OCI-LY3 (cell line): ENCODE measurements around the gene CYP27B1.

Experiments used
- H2AFZ ChIP-seq: fragments of 200-600, 300-600 bp; shearing (Covaris generic); 2 replicates; pipeline ENCODE4 v1.6.0; 2014; ENCODE audit warnings: antibody characterized with exemption, low read depth, low read length
- H3K27ac ChIP-seq: fragments of 200-600, 300-600 bp; sonication (generic); 2 replicates; pipeline ENCODE4 v1.5.1; 2014; ENCODE audit warnings: mild to moderate bottlenecking, low read length, moderate library complexity, mixed read lengths
- H3K27me3 ChIP-seq: fragments of 200-600, 300-600 bp; sonication (generic); 2 replicates; pipeline ENCODE4 v1.6.1; 2014; ENCODE audit warnings: low read depth, low read length, mixed read lengths
- H3K36me3 ChIP-seq: fragments of 200-600, 300-600 bp; sonication (generic); replicated peaks from 2 replicates; pipeline ENCODE3; 2014; ENCODE audit warnings: low read depth, low read length, mixed read lengths
- H3K4me1 ChIP-seq: fragments of 300-600, 200-600 bp; sonication (generic); 2 replicates; pipeline ENCODE4 v1.6.1; 2014; ENCODE audit warnings: low read length, mixed read lengths
- H3K4me2 ChIP-seq: fragments of 200-600, 300-600 bp; sonication (generic); 2 replicates; pipeline ENCODE4 v1.6.1; 2014; ENCODE audit warnings: low read length, mixed read lengths
- H3K4me3 ChIP-seq: fragments of 300-600, 200-600 bp; sonication (generic); 2 replicates; pipeline ENCODE4 v1.5.1; 2014; ENCODE audit warnings: antibody characterized with exemption, mild to moderate bottlenecking, low read length, moderate library complexity
- H3K79me2 ChIP-seq: fragments of 300-600, 200-600 bp; shearing (Covaris generic); 2 replicates; pipeline ENCODE4 v1.6.1; 2014; ENCODE audit warnings: mild to moderate bottlenecking, low read length, mixed read lengths
- H3K9ac ChIP-seq: fragments of 300-600, 200-600 bp; shearing (Covaris generic); 2 replicates; pipeline ENCODE4 v1.6.0; 2014; ENCODE audit warnings: mild to moderate bottlenecking, low read length, moderate library complexity
- H3K9me3 ChIP-seq: fragments of 200-600, 300-600 bp; shearing (Covaris generic); 2 replicates; pipeline ENCODE4 v1.6.1; 2014; ENCODE audit warnings: low read length, mixed read lengths; ENCODE audit not compliant: insufficient read depth
- H4K20me1 ChIP-seq: fragments of 200-600, 300-600 bp; sonication (generic); 2 replicates; pipeline ENCODE4 v1.6.1; 2016; ENCODE audit warnings: low read length, mixed read lengths; ENCODE audit not compliant: insufficient read depth
- EZH2phosphoT487 ChIP-seq: fragments of 200-600 bp; shearing (Covaris generic); IDR thresholded peaks from 2 replicates; pipeline ENCODE4 v1.6.1; 2018; ENCODE audit warnings: antibody characterized with exemption, mixed run types, low read depth
- TF ChIP-seq, protein P1 (sequence below): fragments of 200-600, 300-600 bp; sonication (generic); IDR thresholded peaks from 2 replicates; pipeline ENCODE4 v1.5.1; 2014; ENCODE audit warnings: antibody characterized with exemption, low read length, low read depth

The CYP27B1 gene

DNA sequence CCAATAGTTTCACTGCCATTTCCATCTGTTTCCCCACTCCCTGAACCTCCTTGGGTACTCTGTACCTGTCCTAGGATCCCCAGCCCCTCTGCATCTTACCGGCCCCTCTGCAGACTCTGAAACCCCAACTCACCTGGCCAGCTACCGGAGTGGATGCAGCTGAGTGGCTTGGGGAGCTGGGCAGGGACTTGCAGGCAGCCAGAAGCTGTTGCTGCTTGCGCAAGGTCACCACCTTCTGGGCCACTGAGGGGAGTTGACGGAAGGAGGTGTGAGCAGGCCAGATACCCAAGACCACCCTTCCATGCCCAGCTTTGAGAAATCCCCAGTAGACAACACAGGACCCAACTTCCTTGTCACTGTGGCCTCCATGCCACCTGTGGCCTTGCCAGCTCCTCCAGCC, 34.6 kb downstream of the CYP27B1 start:
- H3K27ac ChIP-seq, result no peak overlapping the region
- no peaks in the 10 kb centered on the region for H3K79me2 ChIP-seq
- no peaks in the 10 kb centered on the region for H3K27me3 ChIP-seq
- H3K4me1 ChIP-seq, result no peaks in the 10 kb centered on the region
- no peak overlapping the region for H2AFZ ChIP-seq
- H3K9me3 ChIP-seq, result no peaks in the 10 kb centered on the region
- H4K20me1 ChIP-seq, result no peaks in the 10 kb centered on the region
- H3K4me2 ChIP-seq, result no peak overlapping the region
- H3K9ac ChIP-seq, result no peak overlapping the region
- peaks cover 11% of the 10 kb centered on the region for H3K36me3 ChIP-seq
- TF ChIP-seq, protein P1, sequence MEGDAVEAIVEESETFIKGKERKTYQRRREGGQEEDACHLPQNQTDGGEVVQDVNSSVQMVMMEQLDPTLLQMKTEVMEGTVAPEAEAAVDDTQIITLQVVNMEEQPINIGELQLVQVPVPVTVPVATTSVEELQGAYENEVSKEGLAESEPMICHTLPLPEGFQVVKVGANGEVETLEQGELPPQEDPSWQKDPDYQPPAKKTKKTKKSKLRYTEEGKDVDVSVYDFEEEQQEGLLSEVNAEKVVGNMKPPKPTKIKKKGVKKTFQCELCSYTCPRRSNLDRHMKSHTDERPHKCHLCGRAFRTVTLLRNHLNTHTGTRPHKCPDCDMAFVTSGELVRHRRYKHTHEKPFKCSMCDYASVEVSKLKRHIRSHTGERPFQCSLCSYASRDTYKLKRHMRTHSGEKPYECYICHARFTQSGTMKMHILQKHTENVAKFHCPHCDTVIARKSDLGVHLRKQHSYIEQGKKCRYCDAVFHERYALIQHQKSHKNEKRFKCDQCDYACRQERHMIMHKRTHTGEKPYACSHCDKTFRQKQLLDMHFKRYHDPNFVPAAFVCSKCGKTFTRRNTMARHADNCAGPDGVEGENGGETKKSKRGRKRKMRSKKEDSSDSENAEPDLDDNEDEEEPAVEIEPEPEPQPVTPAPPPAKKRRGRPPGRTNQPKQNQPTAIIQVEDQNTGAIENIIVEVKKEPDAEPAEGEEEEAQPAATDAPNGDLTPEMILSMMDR, result no peak
- no peak for TF ChIP-seq EZH2phosphoT487
- no peak overlapping the region for H3K4me3 ChIP-seq

DNA sequence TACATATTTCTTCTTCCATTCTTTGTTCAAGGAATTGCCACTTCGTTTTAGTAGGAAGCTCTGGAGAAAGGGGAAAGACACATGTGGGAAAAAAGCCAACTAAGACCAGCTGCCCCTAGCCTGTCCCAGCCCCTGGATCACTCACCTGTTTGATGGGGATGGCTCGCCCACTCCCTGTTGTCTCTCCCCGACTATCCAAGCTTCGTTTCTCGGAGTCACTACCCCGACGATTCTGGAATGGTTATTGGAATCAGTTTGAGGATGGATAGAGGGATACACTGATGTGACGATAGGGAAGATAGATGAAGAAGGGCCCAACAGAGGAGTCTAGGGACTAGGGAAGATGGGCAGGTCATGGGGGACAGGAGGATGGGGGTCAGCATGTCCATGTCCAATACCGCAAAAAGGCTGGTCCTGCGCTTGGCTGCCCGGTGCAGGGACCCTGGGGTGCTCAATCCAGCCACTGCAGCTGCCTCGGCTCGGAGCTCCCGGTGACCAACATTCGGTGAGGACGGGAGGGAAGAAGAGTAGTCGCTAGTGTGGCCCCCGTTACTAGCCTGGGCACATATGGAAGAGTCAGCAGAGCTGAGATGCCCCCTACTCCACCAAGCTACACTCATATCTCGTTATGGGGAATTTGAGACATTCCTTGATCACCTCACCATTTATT, 35.3 kb downstream of the CYP27B1 start:
- Histone ChIP-seq H4K20me1 (no peaks in the 10 kb centered on the region), H2AFZ (no peak overlapping the region), H3K4me2 (no peak overlapping the region), H3K4me3 (no peak overlapping the region), H3K79me2 (no peaks in the 10 kb centered on the region), H3K27me3 (no peaks in the 10 kb centered on the region), H3K9ac (no peak overlapping the region), H3K36me3 (peaks cover 17% of the 10 kb centered on the region), H3K9me3 (no peaks in the 10 kb centered on the region), H3K27ac (no peak overlapping the region), H3K4me1 (no peaks in the 10 kb centered on the region)
- TF ChIP-seq, protein P1, result no peak
- no peak for TF ChIP-seq EZH2phosphoT487

DNA sequence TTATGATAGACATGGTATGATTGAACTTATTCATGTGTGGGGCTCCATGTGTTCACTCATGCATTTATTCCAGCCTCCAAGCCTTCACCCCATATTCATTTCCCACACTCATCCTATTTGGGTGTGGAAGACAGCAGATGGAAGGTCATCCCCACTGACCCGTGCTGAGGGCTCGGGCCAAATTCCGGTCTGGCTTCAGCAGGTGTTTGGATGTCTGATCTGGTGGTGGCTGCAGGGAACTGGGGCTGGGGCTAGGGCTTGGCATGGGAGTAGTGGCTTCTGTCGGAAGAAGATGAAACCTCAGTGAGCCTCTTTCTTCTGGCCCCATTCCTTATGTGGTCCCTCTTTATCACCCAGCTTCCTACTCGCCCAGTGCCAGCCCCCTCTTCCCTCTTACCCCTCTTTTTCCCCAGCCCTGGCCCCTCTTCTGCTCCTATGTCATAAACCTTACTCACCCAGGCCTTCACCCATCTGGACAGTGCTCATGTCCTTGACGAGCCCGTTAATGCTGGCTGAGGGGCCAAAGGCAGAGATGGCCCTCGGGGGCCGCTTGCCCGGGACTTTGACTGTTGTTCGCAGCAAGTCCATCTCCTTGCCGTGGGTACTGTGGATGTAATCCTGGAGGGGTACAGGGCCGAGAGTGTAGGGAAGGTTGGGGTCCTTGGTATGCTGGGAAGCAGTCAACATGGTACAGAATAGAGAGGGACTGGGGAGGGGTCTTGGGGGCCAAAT, 36.4 kb downstream of the CYP27B1 start:
- no peaks in the 10 kb centered on the region for H3K9me3 ChIP-seq

DNA sequence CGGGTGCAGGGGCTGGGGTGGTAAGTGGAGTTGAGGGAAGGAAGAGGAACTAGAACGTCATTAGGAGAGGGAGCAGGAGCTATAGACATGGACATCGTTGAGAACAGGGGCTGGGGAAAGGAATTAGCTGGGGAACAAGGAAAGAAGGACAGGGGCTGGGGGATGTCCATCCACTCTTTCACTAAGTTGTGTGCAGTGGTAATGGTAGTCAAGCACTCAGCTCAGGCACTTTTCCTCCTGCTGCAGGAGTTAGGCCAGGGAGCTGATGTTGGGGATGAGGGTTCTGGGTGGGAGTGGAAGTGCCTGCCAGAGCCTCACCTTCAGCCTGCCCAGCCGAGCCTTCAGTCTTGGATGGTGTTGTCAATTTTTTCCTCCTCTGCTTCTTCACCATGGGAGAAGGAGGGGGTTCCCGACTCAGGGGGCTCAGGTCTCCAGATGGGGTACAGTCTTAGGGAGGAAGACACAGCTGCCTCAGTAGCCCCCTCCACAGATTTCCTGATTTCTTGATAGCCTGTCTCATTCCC, 37.5 kb downstream of the CYP27B1 start:
- H3K36me3 ChIP-seq, result peaks cover 23% of the 10 kb centered on the region
- no peak for TF ChIP-seq EZH2phosphoT487
- TF ChIP-seq, protein P1, result no peak
- no peaks in the 10 kb centered on the region for H3K9me3 ChIP-seq
- H3K4me2 ChIP-seq, result no peak overlapping the region
- H3K4me3 ChIP-seq, result no peak overlapping the region
- H3K27ac ChIP-seq, result no peak overlapping the region
- no peak overlapping the region for H3K9ac ChIP-seq
- H3K79me2 ChIP-seq, result no peaks in the 10 kb centered on the region
- H3K4me1 ChIP-seq, result no peaks in the 10 kb centered on the region
- no peaks in the 10 kb centered on the region for H3K27me3 ChIP-seq
- H2AFZ ChIP-seq, result no peak overlapping the region
- H4K20me1 ChIP-seq, result no peaks in the 10 kb centered on the region

More for the DNA sequence above, 36.4 kb downstream of the CYP27B1 start:
- Histone ChIP-seq H3K4me1 (no peaks in the 10 kb centered on the region), H3K9ac (no peak overlapping the region), H3K4me2 (no peak overlapping the region), H3K36me3 (peaks cover 23% of the 10 kb centered on the region), H3K27ac (no peak overlapping the region), H4K20me1 (no peaks in the 10 kb centered on the region), H3K4me3 (no peak overlapping the region), H2AFZ (no peak overlapping the region), H3K79me2 (no peaks in the 10 kb centered on the region), H3K27me3 (no peaks in the 10 kb centered on the region)
- no peak for TF ChIP-seq EZH2phosphoT487
- TF ChIP-seq, protein P1, result no peak
